PC-3 (cell line): Measurements from ENCODE around the gene BEND5. TPM values are rescaled to one million over a fixed set of nuclear protein-coding genes. Genes with fewer than 3 reads are reported as not detected.

Experiments used
- ATAC-seq: fragments of 200-7000 bp; cut with Tn5 transposase; 2 replicates; pipeline ENCODE4 v1.9.1; 2020; ENCODE audit warnings: mild to moderate bottlenecking, moderate library complexity
- BruUV-seq: library from RNA; stranded (reverse); fragments of 400-500 nt; replicated peaks from 2 replicates; lab custom pipeline; 2021; lab: Mats Ljungman, UMichigan
- CTCF ChIA-PET: fragments of 300-600 bp; sonication (Branson Sonifier 250); formaldehyde crosslinking; loops from one replicate; lab custom pipeline; 2022; ENCODE audit warnings: antibody characterized with exemption; lab: Charles Lee
- POLR2A ChIA-PET: fragments of 300-600 bp; sonication (Branson Sonifier 250); formaldehyde crosslinking; loops from one replicate; lab custom pipeline; 2022; ENCODE audit warnings: antibody characterized with exemption; ENCODE audit not compliant: unreplicated experiment; lab: Charles Lee
- DNase-seq: peaks from one replicate; pipeline ENCODE4 v3.0.0-alpha.2; 2015
- H2AFZ ChIP-seq: fragments of 300-600 bp; sonication (generic); 2 replicates; pipeline ENCODE4 v1.6.0; 2016; ENCODE audit warnings: antibody characterized with exemption, low read length
- H3F3A ChIP-seq: fragments of 300-600 bp; sonication (generic); one replicate; pipeline ENCODE4 v1.6.0; 2017; ENCODE audit warnings: antibody characterized with exemption, low read length, control low read depth, mild to moderate bottlenecking; ENCODE audit not compliant: unreplicated experiment
- H3K27ac ChIP-seq: fragments of 300-600 bp; sonication (generic); 2 replicates; pipeline ENCODE4 v1.5.1; 2016; ENCODE audit warnings: mild to moderate bottlenecking, low read length
- H3K27me3 ChIP-seq: fragments of 300-600 bp; sonication (generic); 2 replicates; pipeline ENCODE4 v1.6.1; 2016; ENCODE audit warnings: low read length, mixed read lengths
- H3K36me3 ChIP-seq: fragments of 300-600 bp; sonication (generic); 2 replicates; pipeline ENCODE4 v1.6.1; 2016; ENCODE audit warnings: low read depth, mixed run types, low read length, mixed read lengths
- H3K4me1 ChIP-seq: fragments of 300-600 bp; sonication (generic); 2 replicates; pipeline ENCODE4 v1.5.1; 2016; ENCODE audit warnings: low read length; ENCODE audit not compliant: insufficient read depth
- H3K4me2 ChIP-seq: fragments of 300-600 bp; sonication (generic); 2 replicates; pipeline ENCODE4 v1.6.0; 2016; ENCODE audit warnings: low read length
- H3K4me3 ChIP-seq: fragments of 300-600 bp; sonication (generic); 2 replicates; pipeline ENCODE4 v1.5.1; 2016; ENCODE audit warnings: mild to moderate bottlenecking, low read length, mixed read lengths
- H3K79me2 ChIP-seq: fragments of 300-600 bp; sonication (generic); 2 replicates; pipeline ENCODE4 v1.6.1; 2017; ENCODE audit warnings: low read length, mixed read lengths
- H3K9ac ChIP-seq: fragments of 300-600 bp; sonication (generic); 2 replicates; pipeline ENCODE4 v1.6.0; 2016; ENCODE audit warnings: mild to moderate bottlenecking, low read length
- H3K9me2 ChIP-seq: fragments of 300-600 bp; sonication (generic); replicated peaks from 2 replicates; pipeline ENCODE4 v1.6.1; 2016; ENCODE audit warnings: mixed run types, low read length, mixed read lengths
- H3K9me3 ChIP-seq: fragments of 300-600 bp; sonication (generic); 2 replicates; pipeline ENCODE4 v1.6.1; 2016; ENCODE audit warnings: low read length, mixed read lengths
- H4K20me1 ChIP-seq: fragments of 300-600 bp; sonication (generic); 2 replicates; pipeline ENCODE4 v1.6.1; 2016; ENCODE audit warnings: low read length, mixed read lengths
- EZH2 ChIP-seq: fragments of 300-600 bp; sonication (generic); IDR thresholded peaks from one replicate; pipeline ENCODE4 v1.6.1; 2017; ENCODE audit warnings: antibody characterized with exemption, mild to moderate bottlenecking, low read length; ENCODE audit not compliant: unreplicated experiment
- EZH2phosphoT487 ChIP-seq: fragments of 300-600 bp; sonication (generic); IDR thresholded peaks from 2 replicates; pipeline ENCODE4 v1.6.1; 2018; ENCODE audit warnings: mild to moderate bottlenecking, antibody characterized with exemption, low read length, borderline replicate concordance
- intact Hi-C: fragments of 100-400 bp; cut with micrococcal nuclease; formaldehyde crosslinking; loops from 2 replicates; pipeline ENCODE4 v1.9.0; 2023
- total RNA-seq: library from RNA; depleted of rRNA; stranded (reverse); fragments of >200 nt; gene quantifications from 2 replicates; pipeline ENCODE4 v1.2.3, GENCODE V29; 2014
- TF ChIP-seq, protein P1 (sequence below): fragments of 300-600 bp; sonication (generic); conservative IDR thresholded peaks from 2 replicates; pipeline ENCODE4 v1.5.1; 2017; ENCODE audit warnings: antibody characterized with exemption, low read depth, mild to moderate bottlenecking, low read length

BEND5 gene
- total RNA-seq, 1 experiment from 2014 or later, result 3.1 TPM

GRCh38 chr1:48697066-48697707 lies 79.5 kb downstream of the BEND5 start:
- Histone ChIP-seq H3K9me3 (no peaks in the 10 kb centered on the region), H3F3A (no peaks in the 10 kb centered on the region), H3K4me3 (no peak overlapping the region), H3K4me2 (no peak overlapping the region), H3K79me2 (no peaks in the 10 kb centered on the region), H3K36me3 (no peaks in the 10 kb centered on the region), H2AFZ (no peak overlapping the region), H3K9ac (no peak overlapping the region), H3K4me1 (peaks cover 8% of the 10 kb centered on the region), H3K9me2 (no peaks in the 10 kb centered on the region), H3K27ac (no peak overlapping the region), H4K20me1 (no peaks in the 10 kb centered on the region), H3K27me3 (peaks cover 13% of the 10 kb centered on the region)
- CTCF ChIA-PET, result interaction anchor here (0.6 to 1.5 kb wide), 2 partner anchors 20 to 69 kb away, joined by 3 read pairs; no protein-coding TSS in a partner anchor
- POLR2A ChIA-PET, result no interaction called here
- ATAC-seq (peak; percentile 64; the same call in 1 of the 2 replicates), DNase-seq (peak; percentile 72)
- intact Hi-C loops, result loop anchor here (5.0 kb wide), 2 partner anchors 120 to 585 kb away; no protein-coding TSS in a partner anchor
- BruUV-seq, result no TSS peak
- TF ChIP-seq, protein P1, sequence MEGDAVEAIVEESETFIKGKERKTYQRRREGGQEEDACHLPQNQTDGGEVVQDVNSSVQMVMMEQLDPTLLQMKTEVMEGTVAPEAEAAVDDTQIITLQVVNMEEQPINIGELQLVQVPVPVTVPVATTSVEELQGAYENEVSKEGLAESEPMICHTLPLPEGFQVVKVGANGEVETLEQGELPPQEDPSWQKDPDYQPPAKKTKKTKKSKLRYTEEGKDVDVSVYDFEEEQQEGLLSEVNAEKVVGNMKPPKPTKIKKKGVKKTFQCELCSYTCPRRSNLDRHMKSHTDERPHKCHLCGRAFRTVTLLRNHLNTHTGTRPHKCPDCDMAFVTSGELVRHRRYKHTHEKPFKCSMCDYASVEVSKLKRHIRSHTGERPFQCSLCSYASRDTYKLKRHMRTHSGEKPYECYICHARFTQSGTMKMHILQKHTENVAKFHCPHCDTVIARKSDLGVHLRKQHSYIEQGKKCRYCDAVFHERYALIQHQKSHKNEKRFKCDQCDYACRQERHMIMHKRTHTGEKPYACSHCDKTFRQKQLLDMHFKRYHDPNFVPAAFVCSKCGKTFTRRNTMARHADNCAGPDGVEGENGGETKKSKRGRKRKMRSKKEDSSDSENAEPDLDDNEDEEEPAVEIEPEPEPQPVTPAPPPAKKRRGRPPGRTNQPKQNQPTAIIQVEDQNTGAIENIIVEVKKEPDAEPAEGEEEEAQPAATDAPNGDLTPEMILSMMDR, result peak; percentile 92
- no peak for TF ChIP-seq EZH2phosphoT487

- H2AFZ ChIP-seq, result no peak overlapping the region
- DNase-seq, result no peak
- ChIA-PET CTCF (no interaction called here), POLR2A (no interaction called here)
- intact Hi-C loops, result loop anchor here (5.0 kb wide), 2 partner anchors 122 to 583 kb away; no protein-coding TSS in a partner anchor
- H4K20me1 ChIP-seq, result no peaks in the 10 kb centered on the region
- peaks cover 8% of the 10 kb centered on the region for H3K4me1 ChIP-seq
- H3K36me3 ChIP-seq, result no peaks in the 10 kb centered on the region
- H3K9ac ChIP-seq, result no peak overlapping the region
- peaks cover 23% of the 10 kb centered on the region for H3K27me3 ChIP-seq
- TF ChIP-seq EZH2phosphoT487 (no peak), EZH2 (no peak)
- TF ChIP-seq, protein P1, result no peak
- no peak overlapping the region for H3K27ac ChIP-seq
- no peaks in the 10 kb centered on the region for H3K9me3 ChIP-seq
- no peaks in the 10 kb centered on the region for H3F3A ChIP-seq
- H3K79me2 ChIP-seq, result no peaks in the 10 kb centered on the region
- H3K4me2 ChIP-seq, result no peak overlapping the region
- no peak for ATAC-seq
- BruUV-seq, result no TSS peak
- H3K9me2 ChIP-seq, result no peaks in the 10 kb centered on the region
- H3K4me3 ChIP-seq, result no peak overlapping the region
Observed at GRCh38 chr1:48695161-48695560, 81.5 kb downstream of the BEND5 start.

DNA sequence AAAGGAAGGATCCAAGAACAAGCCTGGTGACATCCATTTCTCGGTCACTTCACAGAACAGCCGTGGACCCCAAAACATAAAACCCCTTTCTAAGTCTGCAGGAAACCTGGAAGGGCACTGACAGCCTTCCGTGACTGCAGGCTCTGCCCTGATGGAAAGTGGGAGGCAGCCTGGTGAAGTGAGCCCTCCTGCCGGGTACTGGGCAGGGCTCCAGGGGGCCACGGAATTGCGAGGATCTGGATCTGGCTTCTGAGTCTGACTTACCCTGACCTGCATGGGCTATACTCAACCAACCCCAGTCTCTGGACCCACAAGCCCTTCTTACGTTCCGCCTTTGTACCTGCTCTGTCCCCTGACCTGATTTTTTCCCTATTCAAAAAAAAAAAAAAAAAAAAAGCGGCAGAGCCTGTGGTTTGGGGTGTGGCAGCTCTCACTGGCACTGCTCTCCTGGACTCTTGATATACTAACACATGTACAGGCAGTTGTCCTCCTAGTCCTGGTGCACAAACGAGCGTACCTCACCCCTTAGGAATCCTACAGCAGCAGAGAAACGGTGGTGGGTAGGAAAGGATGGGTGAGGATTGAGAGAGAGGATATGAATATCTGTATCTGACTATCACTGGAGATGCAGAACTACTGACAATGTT lies 82.9 kb downstream of the BEND5 start:
- Histone ChIP-seq H4K20me1 (no peaks in the 10 kb centered on the region), H3K79me2 (no peaks in the 10 kb centered on the region), H3K4me1 (peaks cover 8% of the 10 kb centered on the region), H3K4me2 (0 out of 2 replicates have a peak overlapping the region, but pooled peaks have one; percentile 22), H3K27ac (no peak overlapping the region), H3K9me3 (no peaks in the 10 kb centered on the region), H3K27me3 (peaks cover 23% of the 10 kb centered on the region), H3K9ac (no peak overlapping the region), H3F3A (no peaks in the 10 kb centered on the region), H3K36me3 (no peaks in the 10 kb centered on the region), H3K4me3 (no peak overlapping the region), H3K9me2 (no peaks in the 10 kb centered on the region), H2AFZ (peak overlapping the region; percentile 38; the same call in 1 of the 2 replicates)
- TF ChIP-seq EZH2phosphoT487 (no peak), EZH2 (no peak)
- TF ChIP-seq, protein P1, result no peak
- ATAC-seq, result no peak
- intact Hi-C loops, result no loop called here
- BruUV-seq, result no TSS peak
- peak; percentile 30 for DNase-seq
- POLR2A ChIA-PET, result no interaction called here
- CTCF ChIA-PET, result no interaction called here
